WI38 (cell line): Measurements from ENCODE around the gene TXNRD1.
"Not testable (repeated sequence)": the region's sequence is repeated elsewhere in the genome, so short reads cannot be mapped to it uniquely, and the experiment has no call there.

Experiments used
- H3K4me3 ChIP-seq: 2 replicates; pipeline ENCODE4 v1.5.1; 2011; ENCODE audit warnings: low read depth, mild to moderate bottlenecking, control low read depth, low read length
- TF ChIP-seq, protein P1 (sequence below): IDR thresholded peaks from 2 replicates; pipeline ENCODE4 v1.5.1; 2012; ENCODE audit warnings: low read depth, mild to moderate bottlenecking, control low read depth, low read length

TXNRD1 gene

DNA sequence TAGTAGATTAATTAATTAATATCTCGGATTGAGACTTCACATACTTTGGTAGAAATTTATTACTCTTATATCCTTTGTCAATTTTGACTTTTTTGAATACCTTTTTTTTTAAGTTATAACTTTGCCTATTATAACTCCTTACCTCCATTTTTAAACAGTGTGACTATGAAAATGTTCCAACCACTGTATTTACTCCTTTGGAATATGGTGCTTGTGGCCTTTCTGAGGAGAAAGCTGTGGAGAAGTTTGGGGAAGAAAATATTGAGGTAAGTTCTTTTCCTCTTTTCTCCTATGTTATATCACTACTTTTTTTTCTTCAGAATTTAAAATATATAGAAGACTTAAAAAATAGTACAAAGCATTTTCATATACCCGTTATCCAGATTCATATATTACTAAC lies 115.8 kb downstream of the TXNRD1 start:
- TF ChIP-seq, protein P1, sequence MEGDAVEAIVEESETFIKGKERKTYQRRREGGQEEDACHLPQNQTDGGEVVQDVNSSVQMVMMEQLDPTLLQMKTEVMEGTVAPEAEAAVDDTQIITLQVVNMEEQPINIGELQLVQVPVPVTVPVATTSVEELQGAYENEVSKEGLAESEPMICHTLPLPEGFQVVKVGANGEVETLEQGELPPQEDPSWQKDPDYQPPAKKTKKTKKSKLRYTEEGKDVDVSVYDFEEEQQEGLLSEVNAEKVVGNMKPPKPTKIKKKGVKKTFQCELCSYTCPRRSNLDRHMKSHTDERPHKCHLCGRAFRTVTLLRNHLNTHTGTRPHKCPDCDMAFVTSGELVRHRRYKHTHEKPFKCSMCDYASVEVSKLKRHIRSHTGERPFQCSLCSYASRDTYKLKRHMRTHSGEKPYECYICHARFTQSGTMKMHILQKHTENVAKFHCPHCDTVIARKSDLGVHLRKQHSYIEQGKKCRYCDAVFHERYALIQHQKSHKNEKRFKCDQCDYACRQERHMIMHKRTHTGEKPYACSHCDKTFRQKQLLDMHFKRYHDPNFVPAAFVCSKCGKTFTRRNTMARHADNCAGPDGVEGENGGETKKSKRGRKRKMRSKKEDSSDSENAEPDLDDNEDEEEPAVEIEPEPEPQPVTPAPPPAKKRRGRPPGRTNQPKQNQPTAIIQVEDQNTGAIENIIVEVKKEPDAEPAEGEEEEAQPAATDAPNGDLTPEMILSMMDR = no peak
- H3K4me3 ChIP-seq = no peak overlapping the region

DNA sequence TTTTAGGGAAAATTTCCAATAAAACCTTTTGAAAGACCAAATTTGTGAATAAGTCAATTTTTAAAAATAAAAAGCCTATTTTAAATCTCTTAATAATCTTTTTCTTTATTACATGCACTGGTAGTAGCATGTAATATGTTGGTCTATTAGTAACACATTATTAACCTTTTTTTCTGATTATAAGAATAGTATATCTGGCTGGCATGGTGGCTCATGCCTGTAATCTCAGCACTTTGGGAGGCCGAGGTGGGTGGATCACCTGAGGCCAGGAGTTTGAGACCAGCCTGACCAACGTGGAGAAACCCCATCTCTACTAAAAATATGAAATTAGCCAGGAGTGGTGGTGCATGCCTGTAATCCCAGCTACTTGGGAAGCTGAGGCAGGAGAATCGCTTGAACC lies 116.7 kb downstream of the TXNRD1 start:
- H3K4me3 ChIP-seq = not testable (repeated sequence)

DNA sequence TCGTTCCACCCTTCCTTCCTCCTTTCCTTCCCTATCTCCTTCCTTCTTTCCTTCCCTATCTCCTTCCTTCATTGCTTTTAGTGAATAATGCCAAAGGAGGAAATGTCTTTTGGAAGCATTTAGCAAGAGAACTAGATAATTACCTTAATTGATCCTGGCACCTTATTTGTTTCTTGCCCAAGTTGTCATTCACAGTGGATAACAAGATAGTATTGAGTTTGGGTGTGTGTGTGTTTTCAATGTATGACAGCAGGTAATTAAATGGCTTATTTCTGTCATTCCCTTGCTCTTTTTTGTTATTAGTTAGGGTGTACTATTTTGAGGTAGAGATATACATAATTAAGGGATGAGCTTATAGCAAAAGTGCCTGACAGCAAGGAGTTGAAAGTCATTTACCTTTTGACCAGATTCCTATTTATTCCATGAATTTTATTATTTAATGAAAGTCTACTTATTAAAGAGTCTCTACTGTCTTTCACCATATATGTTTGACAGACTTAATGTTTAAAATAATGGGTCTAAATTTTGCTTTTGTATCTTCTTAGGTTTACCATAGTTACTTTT lies 118.2 kb downstream of the TXNRD1 start:
- H3K4me3 ChIP-seq = no peak overlapping the region
- TF ChIP-seq, protein P1 = no peak

DNA sequence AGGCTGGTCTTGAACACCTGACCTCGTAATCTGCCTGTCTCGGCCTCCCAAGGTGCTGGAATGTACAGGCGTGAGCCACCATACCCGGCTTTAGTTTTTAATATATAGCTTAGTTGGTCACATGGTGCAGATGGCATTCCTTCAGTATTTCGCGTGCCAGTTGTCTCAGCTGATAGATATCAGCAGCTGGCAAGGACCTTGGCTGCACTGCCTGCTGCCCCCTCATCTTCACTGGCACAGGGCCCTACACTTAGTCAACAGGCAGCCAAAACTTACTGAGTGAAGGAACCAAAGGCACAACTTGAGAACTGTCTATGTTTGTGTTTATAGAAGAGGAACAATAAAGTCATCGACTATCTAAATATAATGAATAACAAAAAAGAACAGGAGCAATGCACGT lies 119.0 kb downstream of the TXNRD1 start:
- H3K4me3 ChIP-seq = no peak overlapping the region
- TF ChIP-seq, protein P1 = no peak

DNA sequence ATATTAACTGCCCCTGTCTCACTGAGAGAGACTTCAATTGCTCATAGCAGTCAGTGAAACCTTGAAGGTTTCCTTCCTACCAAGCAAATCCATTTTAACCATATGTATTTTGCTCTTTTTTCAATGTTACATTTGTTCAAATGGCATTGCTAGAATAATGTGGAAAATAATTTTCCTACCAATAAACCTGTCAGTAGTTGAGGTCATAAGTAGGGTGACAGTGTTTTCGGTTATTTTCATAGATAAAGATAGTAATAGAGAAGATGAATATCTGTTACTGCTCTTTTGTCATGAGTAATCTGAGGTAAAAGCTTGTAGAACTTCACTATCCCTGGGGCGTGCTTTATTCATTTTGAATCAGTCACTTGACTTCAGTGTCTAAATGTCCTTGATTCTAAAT lies 120.5 kb downstream of the TXNRD1 start:
- no peak overlapping the region for H3K4me3 ChIP-seq
- TF ChIP-seq, protein P1 = no peak

DNA sequence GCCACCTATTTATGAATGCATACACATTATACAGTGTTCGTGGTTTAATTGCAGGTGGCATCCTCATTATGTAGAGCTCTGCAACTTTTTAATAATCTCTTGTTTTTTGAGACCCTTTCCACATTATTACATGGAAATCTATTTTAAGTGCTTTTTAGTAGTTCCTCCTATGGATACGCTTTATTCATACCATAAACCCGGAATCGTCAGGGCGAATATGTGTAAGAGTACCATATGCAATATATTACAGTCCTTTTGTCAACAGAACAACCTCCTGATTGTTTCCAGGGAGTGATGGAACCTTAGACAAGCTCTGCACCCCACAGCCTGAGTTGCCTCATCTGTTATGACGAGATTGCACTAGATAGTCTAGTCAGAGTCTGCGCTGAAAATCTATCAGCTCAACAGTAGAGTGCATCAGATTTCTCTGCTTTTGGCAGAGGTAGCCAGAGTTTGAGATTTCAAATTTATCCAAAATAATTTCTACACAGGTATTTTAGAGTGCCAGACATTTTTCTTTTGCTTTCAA lies 121.5 kb downstream of the TXNRD1 start:
- TF ChIP-seq, protein P1 = no peak
- no peak overlapping the region for H3K4me3 ChIP-seq

DNA sequence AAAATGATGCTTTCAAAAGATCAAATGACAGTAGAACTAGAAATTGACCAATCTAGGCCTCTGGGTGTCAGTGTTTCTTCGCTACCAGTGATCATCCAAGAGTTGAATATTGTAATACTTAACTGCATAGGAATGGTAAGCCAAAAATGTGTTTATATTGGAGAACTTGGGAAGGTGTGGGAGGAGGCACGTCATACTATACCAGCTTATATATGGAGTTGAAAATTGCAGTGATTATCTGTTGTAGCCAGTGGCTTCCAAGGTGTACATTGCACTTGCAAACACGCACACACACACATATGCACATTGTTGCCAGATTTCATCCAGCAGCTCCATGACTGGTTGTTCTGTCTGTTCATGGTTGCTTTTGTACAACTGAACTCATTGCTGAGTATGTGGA lies 124.1 kb downstream of the TXNRD1 start:
- TF ChIP-seq, protein P1 = no peak
- H3K4me3 ChIP-seq = no peak overlapping the region

DNA sequence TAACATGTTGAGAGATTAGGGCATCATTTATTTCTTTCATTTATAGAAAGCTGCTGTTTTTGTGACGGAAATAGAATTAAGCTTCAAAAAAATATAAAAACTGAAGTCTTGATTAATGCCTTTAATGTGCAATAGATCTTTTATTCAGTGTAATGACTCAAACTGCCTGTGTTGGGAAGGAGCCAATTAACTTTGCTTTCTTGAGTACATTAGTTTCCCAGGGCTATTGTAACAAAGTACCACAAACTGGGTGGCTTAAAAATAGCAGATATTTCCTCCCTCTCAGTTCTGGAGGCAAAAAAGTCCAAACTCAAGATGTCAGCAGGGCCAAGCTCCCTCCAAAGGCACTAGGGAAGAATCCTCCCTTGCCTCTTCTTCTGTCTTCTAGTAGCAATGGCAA lies 124.6 kb downstream of the TXNRD1 start:
- no peak overlapping the region for H3K4me3 ChIP-seq

More for the DNA sequence above, 124.6 kb downstream of the TXNRD1 start:
- TF ChIP-seq, protein P1 = no peak
